SIG-M5 treated with dmso at 0.1 percent for 504 hours (cell line): ENCODE data around the gene MET.
"Not testable (repeated sequence)": the region's sequence is repeated elsewhere in the genome, so short reads cannot be mapped to it uniquely, and the experiment has no call there.

Source experiments
- DNase-seq: peaks from one replicate; lab custom pipeline; 2025; ENCODE audit not compliant: unreplicated experiment; lab: John Stamatoyannopoulos, UW

Gene MET

GRCh38 chr7:116671681-116672595 lies at the start of gene MET:
TSS of gene MET (plus strand) at chr7:116672196. CDS start at chr7:116699085, 26,889 bp downstream.
- DNase-seq = peak; percentile 18

GRCh38 chr7:116626886-116627285 lies 45.1 kb upstream of the MET start:
- DNase-seq = no peak

GRCh38 chr7:116629051-116629463 lies 42.9 kb upstream of the MET start:
- DNase-seq = no peak

GRCh38 chr7:116630357-116630756 lies 41.6 kb upstream of the MET start:
- no peak for DNase-seq

- peak; percentile 17 for DNase-seq
Observed at GRCh38 chr7:116630932-116631671, 40.9 kb upstream of the MET start.

GRCh38 chr7:116631676-116632075 lies 40.3 kb upstream of the MET start:
- no peak for DNase-seq

GRCh38 chr7:116632384-116632783 lies 39.6 kb upstream of the MET start:
- DNase-seq = no peak

GRCh38 chr7:116633131-116633988 lies 38.6 kb upstream of the MET start:
- no peak for DNase-seq

- no peak for DNase-seq
Observed at GRCh38 chr7:116636997-116637396, 35.0 kb upstream of the MET start.

GRCh38 chr7:116638592-116638991 lies 33.4 kb upstream of the MET start:
- DNase-seq = not testable (repeated sequence)

- no peak for DNase-seq
Observed at GRCh38 chr7:116641551-116642153, 30.3 kb upstream of the MET start.

- DNase-seq = not testable (repeated sequence)
Observed at GRCh38 chr7:116643148-116643547, 28.8 kb upstream of the MET start.

GRCh38 chr7:116644628-116645027 lies 27.4 kb upstream of the MET start:
- DNase-seq = no peak

GRCh38 chr7:116647290-116647689 lies 24.7 kb upstream of the MET start:
- DNase-seq = no peak

GRCh38 chr7:116647861-116648260 lies 24.1 kb upstream of the MET start:
- DNase-seq = no peak

- no peak for DNase-seq
Observed at GRCh38 chr7:116650436-116650835, 21.6 kb upstream of the MET start.

GRCh38 chr7:116652793-116653192 lies 19.2 kb upstream of the MET start:
- DNase-seq = no peak

- DNase-seq = no peak
Observed at GRCh38 chr7:116653204-116653603, 18.8 kb upstream of the MET start.

GRCh38 chr7:116653646-116654045 lies 18.4 kb upstream of the MET start:
- DNase-seq = no peak

GRCh38 chr7:116659248-116659647 lies 12.7 kb upstream of the MET start:
- not testable (repeated sequence) for DNase-seq

GRCh38 chr7:116661865-116662264 lies 10.1 kb upstream of the MET start:
- no peak for DNase-seq
